Measurements from ENCODE around the gene LMOD1.

- no peak for TF ChIP-seq POLR2A (IDR thresholded peaks at IDR 0.05; ENCODE audit: low read length)
- no peak for TF ChIP-seq GATA1 (IDR thresholded peaks at IDR 0.05; ENCODE audit: low read depth, low read length)
Observed at GRCh38 chr1:201925301-201925567, 21.1 kb downstream of the LMOD1 start.
